Ammon's horn (tissue), 1 donor: ENCODE measurements around the gene TNFRSF17.
"Not testable (repeated sequence)": the region's sequence is repeated elsewhere in the genome, so short reads cannot be mapped to it uniquely, and the experiment has no call there.

Source experiments
- DNase-seq: peaks from one replicate; pipeline ENCODE4 v3.0.0-alpha.2; 2016; ENCODE audit warnings: low spot score

Gene TNFRSF17

GRCh38 chr16:11964761-11965551 lies at the start of gene TNFRSF17:
Gene TNFRSF17, plus strand, starts transcription at chr16:11965210. Its CDS starts 115 bp downstream, at chr16:11965325.
- no peak for DNase-seq

- DNase-seq: peak; percentile 98
These were observed 49.1 kb upstream of the TNFRSF17 start, which contains the start of gene GSPT1 for GRCh38 chr16:11915644-11916523. Gene GSPT1, minus strand, starts transcription at chr16:11915956. Its CDS starts 236 bp downstream, at chr16:11915720.

GRCh38 chr16:11916524-11917285 lies 48.3 kb upstream of the TNFRSF17 start:
- DNase-seq: peak; percentile 57

- DNase-seq: not testable (repeated sequence)
These were observed 41.0 kb upstream of the TNFRSF17 start for GRCh38 chr16:11924046-11924445.

GRCh38 chr16:11927350-11927749 lies 37.7 kb upstream of the TNFRSF17 start:
- not testable (repeated sequence) for DNase-seq

- DNase-seq: not testable (repeated sequence)
These were observed 23.1 kb upstream of the TNFRSF17 start, which contains the start of gene NPIPB2 for GRCh38 chr16:11941945-11942344. Gene NPIPB2, minus strand, starts transcription at chr16:11942045. Its CDS starts 0 bp downstream, at chr16:11942045.

GRCh38 chr16:11946433-11946832 lies 18.6 kb upstream of the TNFRSF17 start:
- no peak for DNase-seq

- DNase-seq: no peak
These were observed 16.2 kb upstream of the TNFRSF17 start for GRCh38 chr16:11948819-11949218.

- DNase-seq: peak; percentile 85
These were observed 15.5 kb upstream of the TNFRSF17 start for GRCh38 chr16:11949527-11949926.

- no peak for DNase-seq
These were observed 14.6 kb upstream of the TNFRSF17 start for GRCh38 chr16:11950388-11950787.

- not testable (repeated sequence) for DNase-seq
These were observed 11.4 kb upstream of the TNFRSF17 start for GRCh38 chr16:11953576-11953975.

- DNase-seq: no peak
These were observed 9.3 kb upstream of the TNFRSF17 start for GRCh38 chr16:11955713-11956123.

GRCh38 chr16:11956558-11956957 lies 8.5 kb upstream of the TNFRSF17 start:
- DNase-seq: no peak

GRCh38 chr16:11957591-11958395 lies 7.2 kb upstream of the TNFRSF17 start:
- DNase-seq: no peak

GRCh38 chr16:11962457-11962856 lies 2.6 kb upstream of the TNFRSF17 start:
- DNase-seq: not testable (repeated sequence)

GRCh38 chr16:11962978-11963377 lies 2.0 kb upstream of the TNFRSF17 start:
- not testable (repeated sequence) for DNase-seq

GRCh38 chr16:11963706-11964105 lies 1.3 kb upstream of the TNFRSF17 start:
- no peak for DNase-seq

- no peak for DNase-seq
These were observed 1.2 kb downstream of the TNFRSF17 start for GRCh38 chr16:11966173-11966572.

- no peak for DNase-seq
These were observed 2.3 kb downstream of the TNFRSF17 start for GRCh38 chr16:11967195-11967911.

GRCh38 chr16:11968577-11968976 lies 3.6 kb downstream of the TNFRSF17 start:
- DNase-seq: no peak
